Neural cell (in vitro differentiated cells): Measurements from ENCODE around the gene GATAD2A. TPM values are rescaled to one million over a fixed set of nuclear protein-coding genes. Genes with fewer than 3 reads are reported as not detected.

ENCODE experiments used
- H2AFZ ChIP-seq: fragments of 200-600, 300-800 bp; sonication (generic), shearing (Covaris generic); 2 replicates; pipeline ENCODE4 v1.6.0; 2014; ENCODE audit warnings: low read depth, mild to moderate bottlenecking, antibody characterized with exemption, low read length, moderate library complexity
- H3F3A ChIP-seq: fragments of 200-600 bp; shearing (Covaris generic); 2 replicates; pipeline ENCODE4 v1.6.1; 2016; ENCODE audit warnings: mild to moderate bottlenecking, moderate library complexity, mixed read lengths, antibody characterized with exemption, low read length; ENCODE audit not compliant: insufficient read depth, poor library complexity, severe bottlenecking
- H3K27ac ChIP-seq: fragments of 200-600, 300-800 bp; sonication (generic), shearing (Covaris generic); 2 replicates; pipeline ENCODE4 v1.5.1; 2014; ENCODE audit warnings: mild to moderate bottlenecking, low read length, moderate library complexity
- H3K27me3 ChIP-seq: fragments of 300-800, 200-600 bp; sonication (generic), shearing (Covaris generic); 2 replicates; pipeline ENCODE4 v1.6.0; 2014; ENCODE audit warnings: mild to moderate bottlenecking, low read depth, low read length, moderate library complexity; ENCODE audit not compliant: insufficient read depth
- H3K36me3 ChIP-seq: fragments of 300-800, 200-600 bp; sonication (generic), shearing (Covaris generic); 2 replicates; pipeline ENCODE4 v1.5.1; 2014; ENCODE audit warnings: mild to moderate bottlenecking, antibody characterized with exemption, low read length, moderate library complexity; ENCODE audit not compliant: insufficient read depth
- H3K4me2 ChIP-seq: fragments of 300-800, 200-600 bp; sonication (generic), shearing (Covaris generic); 2 replicates; pipeline ENCODE4 v1.6.0; 2014; ENCODE audit warnings: mild to moderate bottlenecking, low read length
- H3K4me3 ChIP-seq: fragments of 300-800, 200-600 bp; sonication (generic), shearing (Covaris generic); 2 replicates; pipeline ENCODE4 v1.5.1; 2014; ENCODE audit warnings: mild to moderate bottlenecking, low read length, moderate library complexity
- H3K79me2 ChIP-seq: fragments of 200-600 bp; shearing (Covaris generic); replicated peaks from 2 replicates; pipeline ENCODE4 v1.6.0; 2014; ENCODE audit warnings: mild to moderate bottlenecking, low read length, moderate library complexity; ENCODE audit not compliant: insufficient read depth
- H3K9ac ChIP-seq: fragments of 300-800, 200-600 bp; sonication (generic), shearing (Covaris generic); 2 replicates; pipeline ENCODE4 v1.6.1; 2016; ENCODE audit warnings: mild to moderate bottlenecking, low read length, mixed read lengths
- H3K9me2 ChIP-seq: fragments of 200-600 bp; shearing (Covaris generic); 2 replicates; pipeline ENCODE4 v1.6.1; 2016; ENCODE audit warnings: mild to moderate bottlenecking, low read length, mixed read lengths; ENCODE audit not compliant: insufficient read depth
- H3K9me3 ChIP-seq: fragments of 200-600, 300-800 bp; sonication (generic), shearing (Covaris generic); 2 replicates; pipeline ENCODE4 v1.6.1; 2016; ENCODE audit warnings: mild to moderate bottlenecking, mixed run types, low read length, moderate library complexity, mixed read lengths
- H4K20me1 ChIP-seq: fragments of 200-600 bp; shearing (Covaris generic); 2 replicates; pipeline ENCODE4 v1.6.1; 2016; ENCODE audit warnings: mild to moderate bottlenecking, mixed run types; ENCODE audit not compliant: insufficient read depth
- EP300 ChIP-seq: fragments of 450-650 bp; conservative IDR thresholded peaks from 2 replicates; pipeline ENCODE4 v1.6.1; 2014; ENCODE audit warnings: antibody characterized with exemption, mild to moderate bottlenecking, moderate library complexity; ENCODE audit not compliant: poor library complexity, severe bottlenecking
- EZH2 ChIP-seq: fragments of 200-600, 300-800 bp; shearing (Covaris generic), sonication (generic); IDR thresholded peaks from 2 replicates; pipeline ENCODE4 v1.6.1; 2014; ENCODE audit warnings: antibody characterized with exemption, low read length, borderline replicate concordance, mild to moderate bottlenecking; ENCODE audit not compliant: insufficient read depth, poor library complexity, severe bottlenecking
- MXI1 ChIP-seq: fragments of 450-650 bp; conservative IDR thresholded peaks from 2 replicates; pipeline ENCODE4 v1.6.1; 2014; ENCODE audit warnings: antibody characterized with exemption, mild to moderate bottlenecking; ENCODE audit not compliant: poor library complexity, severe bottlenecking
- POLR2AphosphoS5 ChIP-seq: IDR thresholded peaks from 2 replicates; pipeline ENCODE4 v1.6.1; 2012
- RAD21 ChIP-seq: fragments of 450-650 bp; conservative IDR thresholded peaks from 2 replicates; pipeline ENCODE4 v1.6.1; 2014; ENCODE audit warnings: antibody characterized with exemption, mild to moderate bottlenecking, moderate library complexity
- SMC3 ChIP-seq: fragments of 450-650 bp; conservative IDR thresholded peaks from 2 replicates; pipeline ENCODE4 v1.6.1; 2014; ENCODE audit warnings: antibody characterized with exemption, mild to moderate bottlenecking, moderate library complexity; ENCODE audit not compliant: poor library complexity
- TAF1 ChIP-seq: IDR thresholded peaks from 2 replicates; pipeline ENCODE4 v1.6.1; 2012; ENCODE audit warnings: low read depth
- polyA plus RNA-seq: library from polyadenylated mRNA; depleted of rRNA; stranded (reverse); fragments of >200 nt; gene quantifications from 2 replicates; pipeline ENCODE4 v1.2.3, GENCODE V29; 2014
- TF ChIP-seq, protein P1 (sequence below): fragments of 450-650 bp; IDR thresholded peaks from 2 replicates; pipeline ENCODE4 v1.5.1; 2014; ENCODE audit warnings: antibody characterized with exemption, mild to moderate bottlenecking, moderate library complexity; ENCODE audit not compliant: poor library complexity, severe bottlenecking
- TF ChIP-seq, protein P2 (sequence below): IDR thresholded peaks from 2 replicates; pipeline ENCODE4 v1.6.1; 2012; ENCODE audit warnings: borderline replicate concordance

Gene GATAD2A
- polyA plus RNA-seq, 1 donor from 2014 or later: 13.9 TPM

DNA sequence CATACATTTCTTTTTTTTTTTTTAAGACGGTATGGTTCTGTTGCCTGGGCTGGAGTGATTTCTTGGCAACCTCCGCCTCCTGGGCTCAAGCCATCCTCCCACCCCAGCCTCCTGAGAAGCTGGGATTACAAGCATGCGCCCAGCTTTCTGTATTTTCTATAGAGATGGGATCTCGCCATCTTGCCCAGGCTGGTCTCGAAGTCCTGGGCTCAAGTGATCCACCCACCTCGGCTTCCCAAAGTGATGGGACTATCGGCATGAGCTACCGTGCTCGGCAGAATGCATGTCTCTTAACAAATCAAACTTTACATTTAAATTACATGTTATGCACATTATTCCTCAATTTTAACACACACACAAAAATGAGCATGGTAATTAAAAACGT is 111.8 kb downstream of the GATAD2A start:
- Histone ChIP-seq H3K9me3 (no peaks in the 10 kb centered on the region), H3K79me2 (peaks cover 34% of the 10 kb centered on the region), H3K4me2 (peak overlapping the region; percentile 30), H3F3A (no peaks in the 10 kb centered on the region), H3K9ac (no peak overlapping the region), H3K36me3 (no peaks in the 10 kb centered on the region), H3K4me3 (peak overlapping the region; percentile 86), H3K9me2 (no peaks in the 10 kb centered on the region), H2AFZ (no peak overlapping the region), H3K27ac (no peak overlapping the region), H4K20me1 (no peaks in the 10 kb centered on the region), H3K27me3 (no peaks in the 10 kb centered on the region)
- TF ChIP-seq, protein P1, sequence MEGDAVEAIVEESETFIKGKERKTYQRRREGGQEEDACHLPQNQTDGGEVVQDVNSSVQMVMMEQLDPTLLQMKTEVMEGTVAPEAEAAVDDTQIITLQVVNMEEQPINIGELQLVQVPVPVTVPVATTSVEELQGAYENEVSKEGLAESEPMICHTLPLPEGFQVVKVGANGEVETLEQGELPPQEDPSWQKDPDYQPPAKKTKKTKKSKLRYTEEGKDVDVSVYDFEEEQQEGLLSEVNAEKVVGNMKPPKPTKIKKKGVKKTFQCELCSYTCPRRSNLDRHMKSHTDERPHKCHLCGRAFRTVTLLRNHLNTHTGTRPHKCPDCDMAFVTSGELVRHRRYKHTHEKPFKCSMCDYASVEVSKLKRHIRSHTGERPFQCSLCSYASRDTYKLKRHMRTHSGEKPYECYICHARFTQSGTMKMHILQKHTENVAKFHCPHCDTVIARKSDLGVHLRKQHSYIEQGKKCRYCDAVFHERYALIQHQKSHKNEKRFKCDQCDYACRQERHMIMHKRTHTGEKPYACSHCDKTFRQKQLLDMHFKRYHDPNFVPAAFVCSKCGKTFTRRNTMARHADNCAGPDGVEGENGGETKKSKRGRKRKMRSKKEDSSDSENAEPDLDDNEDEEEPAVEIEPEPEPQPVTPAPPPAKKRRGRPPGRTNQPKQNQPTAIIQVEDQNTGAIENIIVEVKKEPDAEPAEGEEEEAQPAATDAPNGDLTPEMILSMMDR: no peak
- no peak for TF ChIP-seq POLR2AphosphoS5
- no peak for TF ChIP-seq MXI1
- TF ChIP-seq, protein P2, sequence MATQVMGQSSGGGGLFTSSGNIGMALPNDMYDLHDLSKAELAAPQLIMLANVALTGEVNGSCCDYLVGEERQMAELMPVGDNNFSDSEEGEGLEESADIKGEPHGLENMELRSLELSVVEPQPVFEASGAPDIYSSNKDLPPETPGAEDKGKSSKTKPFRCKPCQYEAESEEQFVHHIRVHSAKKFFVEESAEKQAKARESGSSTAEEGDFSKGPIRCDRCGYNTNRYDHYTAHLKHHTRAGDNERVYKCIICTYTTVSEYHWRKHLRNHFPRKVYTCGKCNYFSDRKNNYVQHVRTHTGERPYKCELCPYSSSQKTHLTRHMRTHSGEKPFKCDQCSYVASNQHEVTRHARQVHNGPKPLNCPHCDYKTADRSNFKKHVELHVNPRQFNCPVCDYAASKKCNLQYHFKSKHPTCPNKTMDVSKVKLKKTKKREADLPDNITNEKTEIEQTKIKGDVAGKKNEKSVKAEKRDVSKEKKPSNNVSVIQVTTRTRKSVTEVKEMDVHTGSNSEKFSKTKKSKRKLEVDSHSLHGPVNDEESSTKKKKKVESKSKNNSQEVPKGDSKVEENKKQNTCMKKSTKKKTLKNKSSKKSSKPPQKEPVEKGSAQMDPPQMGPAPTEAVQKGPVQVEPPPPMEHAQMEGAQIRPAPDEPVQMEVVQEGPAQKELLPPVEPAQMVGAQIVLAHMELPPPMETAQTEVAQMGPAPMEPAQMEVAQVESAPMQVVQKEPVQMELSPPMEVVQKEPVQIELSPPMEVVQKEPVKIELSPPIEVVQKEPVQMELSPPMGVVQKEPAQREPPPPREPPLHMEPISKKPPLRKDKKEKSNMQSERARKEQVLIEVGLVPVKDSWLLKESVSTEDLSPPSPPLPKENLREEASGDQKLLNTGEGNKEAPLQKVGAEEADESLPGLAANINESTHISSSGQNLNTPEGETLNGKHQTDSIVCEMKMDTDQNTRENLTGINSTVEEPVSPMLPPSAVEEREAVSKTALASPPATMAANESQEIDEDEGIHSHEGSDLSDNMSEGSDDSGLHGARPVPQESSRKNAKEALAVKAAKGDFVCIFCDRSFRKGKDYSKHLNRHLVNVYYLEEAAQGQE: no peak
- no peak for TF ChIP-seq EZH2
- no peak for TF ChIP-seq TAF1
- TF ChIP-seq RAD21: no peak
- no peak for TF ChIP-seq EP300
- no peak for TF ChIP-seq SMC3

DNA sequence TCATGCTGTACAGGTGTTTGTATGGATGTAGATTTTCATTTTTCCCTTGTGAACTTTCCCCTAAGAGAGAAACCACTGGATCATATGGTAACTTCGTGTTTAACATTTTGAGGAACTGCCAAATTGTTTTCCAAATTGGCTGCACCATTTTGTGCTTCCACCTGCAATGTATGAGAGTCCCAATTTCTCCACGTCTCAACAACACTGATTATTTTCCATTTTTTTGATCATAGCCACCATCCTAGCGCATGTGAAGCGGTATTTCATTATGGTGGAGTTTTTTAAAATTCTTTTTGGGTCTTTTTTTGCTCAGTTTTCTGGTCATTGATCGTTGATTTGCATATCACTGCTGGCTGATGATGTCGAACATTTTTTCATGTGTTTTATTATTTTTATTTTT is 115.5 kb downstream of the GATAD2A start:
- no peak overlapping the region for H3K27ac ChIP-seq
- TF ChIP-seq, protein P2: no peak
- no peak for TF ChIP-seq EZH2
- no peak for TF ChIP-seq RAD21
- TF ChIP-seq EP300: no peak
- no peak for TF ChIP-seq TAF1
- no peak for TF ChIP-seq SMC3
- TF ChIP-seq, protein P1: no peak
- TF ChIP-seq POLR2AphosphoS5: no peak
- H3K36me3 ChIP-seq: no peaks in the 10 kb centered on the region
- H3K9me2 ChIP-seq: no peaks in the 10 kb centered on the region
- H3K9ac ChIP-seq: no peak overlapping the region
- peaks cover 34% of the 10 kb centered on the region for H3K79me2 ChIP-seq
- no peak overlapping the region for H3K4me3 ChIP-seq
- no peak overlapping the region for H2AFZ ChIP-seq
- H4K20me1 ChIP-seq: no peaks in the 10 kb centered on the region
- no peaks in the 10 kb centered on the region for H3F3A ChIP-seq
- H3K4me2 ChIP-seq: no peak overlapping the region
- H3K27me3 ChIP-seq: no peaks in the 10 kb centered on the region
- H3K9me3 ChIP-seq: no peaks in the 10 kb centered on the region
